Keratinocyte (primary cell): ENCODE data around the gene ANO9.

Experiments
- CTCF ChIP-seq, 3 experiments: IDR thresholded peaks in 1 of 3; conservative IDR thresholded peaks in 1 of 3; optimal IDR thresholded peaks in 1 of 3; 2 replicates in 2 of 3; 3 replicates in 1 of 3; pipeline versions ENCODE3 to v1.5.1; 2011; ENCODE audit warnings: low read length in 3 of 3, mild to moderate bottlenecking in 3 of 3, moderate library complexity in 2 of 3, control low read depth in 1 of 3, inconsistent platforms in 1 of 3; ENCODE audit not compliant: insufficient read depth in 2 of 3; ENCODE audit errors: extremely low read depth in 1 of 3
- EZH2 ChIP-seq: IDR thresholded peaks from one replicate; pipeline ENCODE4 v1.6.1; 2012; ENCODE audit warnings: inconsistent platforms, mild to moderate bottlenecking, low read length, moderate library complexity

DNA sequence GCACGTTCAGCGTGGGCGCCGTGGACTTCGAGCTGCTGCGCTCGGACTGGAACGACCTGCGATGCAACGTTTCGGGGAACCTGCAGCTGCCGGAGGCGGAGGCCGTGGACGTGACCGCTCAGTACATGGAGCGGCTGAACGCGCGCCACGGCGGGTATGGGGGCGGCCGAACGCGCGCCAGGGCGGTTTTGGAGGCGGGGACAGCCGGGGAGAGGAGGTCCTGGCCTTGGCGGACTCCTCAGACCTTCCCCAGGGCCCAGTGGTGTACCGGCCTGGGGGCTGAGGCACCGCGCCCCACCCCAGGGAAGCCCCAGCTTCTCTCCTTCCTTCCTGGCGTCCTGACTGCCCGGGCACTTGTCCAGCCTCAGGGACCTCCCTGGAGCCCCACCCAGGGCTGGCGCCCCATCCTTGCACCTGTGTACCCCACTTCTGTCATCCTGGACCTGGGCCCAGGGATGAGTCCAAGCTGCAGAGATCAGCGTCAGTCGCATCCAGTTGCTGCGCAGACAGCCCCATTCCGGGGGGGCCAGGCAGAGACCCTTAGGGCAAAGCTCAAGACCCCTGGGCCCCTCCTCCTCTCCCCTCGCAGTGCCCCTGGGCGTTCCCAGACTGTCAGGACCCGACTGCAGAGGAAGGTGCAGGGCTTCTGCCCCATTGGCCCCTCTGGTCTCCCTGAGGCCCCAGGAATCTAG, 64.5 kb downstream of the ANO9 start:
- no peak for TF ChIP-seq CTCF (optimal IDR thresholded peaks at IDR 0.05 in 1 of 3, IDR thresholded peaks at IDR 0.05 in 1 of 3, conservative IDR thresholded peaks at IDR 0.05 in 1 of 3; ENCODE audit: extremely low read depth in 1 of 3, insufficient read depth in 2 of 3, low read length in 3 of 3)
- no peak for TF ChIP-seq EZH2
